Measurements from ENCODE around the gene ELSPBP1.

ELSPBP1 gene

DNA sequence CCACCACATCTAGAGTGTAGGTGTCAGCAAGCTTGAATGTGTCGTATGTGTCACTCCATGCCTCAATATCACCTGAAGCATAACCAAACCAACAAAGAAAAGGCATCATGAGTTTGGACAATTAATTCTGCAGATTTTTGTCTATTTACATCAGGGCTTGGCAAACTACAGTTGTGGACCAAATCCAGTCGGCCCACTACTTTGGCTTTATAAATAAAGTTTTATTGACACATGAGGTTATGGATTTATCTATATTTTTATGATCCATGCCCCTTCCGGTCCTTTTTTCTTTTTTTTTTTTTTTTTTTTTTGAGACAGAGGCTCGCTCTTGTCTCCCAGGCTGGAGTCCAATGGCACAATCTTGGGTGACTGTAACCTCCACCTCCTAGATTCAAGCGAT lies 58.6 kb downstream of the ELSPBP1 start:
- no peak overlapping the region for H3K4me2 ChIP-seq
- no peak overlapping the region for H3K9ac ChIP-seq
- no peaks in the 10 kb centered on the region for H4K20me1 ChIP-seq (ENCODE audit: insufficient read depth)
- TF ChIP-seq, protein P1, sequence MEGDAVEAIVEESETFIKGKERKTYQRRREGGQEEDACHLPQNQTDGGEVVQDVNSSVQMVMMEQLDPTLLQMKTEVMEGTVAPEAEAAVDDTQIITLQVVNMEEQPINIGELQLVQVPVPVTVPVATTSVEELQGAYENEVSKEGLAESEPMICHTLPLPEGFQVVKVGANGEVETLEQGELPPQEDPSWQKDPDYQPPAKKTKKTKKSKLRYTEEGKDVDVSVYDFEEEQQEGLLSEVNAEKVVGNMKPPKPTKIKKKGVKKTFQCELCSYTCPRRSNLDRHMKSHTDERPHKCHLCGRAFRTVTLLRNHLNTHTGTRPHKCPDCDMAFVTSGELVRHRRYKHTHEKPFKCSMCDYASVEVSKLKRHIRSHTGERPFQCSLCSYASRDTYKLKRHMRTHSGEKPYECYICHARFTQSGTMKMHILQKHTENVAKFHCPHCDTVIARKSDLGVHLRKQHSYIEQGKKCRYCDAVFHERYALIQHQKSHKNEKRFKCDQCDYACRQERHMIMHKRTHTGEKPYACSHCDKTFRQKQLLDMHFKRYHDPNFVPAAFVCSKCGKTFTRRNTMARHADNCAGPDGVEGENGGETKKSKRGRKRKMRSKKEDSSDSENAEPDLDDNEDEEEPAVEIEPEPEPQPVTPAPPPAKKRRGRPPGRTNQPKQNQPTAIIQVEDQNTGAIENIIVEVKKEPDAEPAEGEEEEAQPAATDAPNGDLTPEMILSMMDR (conservative IDR thresholded peaks at IDR 0.05; ENCODE audit: low read depth, low read length) = no peak
- peaks cover 56% of the 10 kb centered on the region for H3K27me3 ChIP-seq (ENCODE audit: insufficient read depth, low read depth)
- no peak overlapping the region for H3K4me3 ChIP-seq (IDR thresholded peaks at IDR 0.05; ENCODE audit: insufficient read depth, low read depth, low read length)
- no peaks in the 10 kb centered on the region for H3K4me1 ChIP-seq (ENCODE audit: low read depth, poor library complexity, severe bottlenecking)
- H2AFZ ChIP-seq (ENCODE audit: low read depth) = no peak overlapping the region
- H3K79me2 ChIP-seq (ENCODE audit: insufficient read depth, low read depth) = no peaks in the 10 kb centered on the region
- no peak overlapping the region for H3K27ac ChIP-seq
- no peaks in the 10 kb centered on the region for H3K36me3 ChIP-seq (ENCODE audit: insufficient read depth)

DNA sequence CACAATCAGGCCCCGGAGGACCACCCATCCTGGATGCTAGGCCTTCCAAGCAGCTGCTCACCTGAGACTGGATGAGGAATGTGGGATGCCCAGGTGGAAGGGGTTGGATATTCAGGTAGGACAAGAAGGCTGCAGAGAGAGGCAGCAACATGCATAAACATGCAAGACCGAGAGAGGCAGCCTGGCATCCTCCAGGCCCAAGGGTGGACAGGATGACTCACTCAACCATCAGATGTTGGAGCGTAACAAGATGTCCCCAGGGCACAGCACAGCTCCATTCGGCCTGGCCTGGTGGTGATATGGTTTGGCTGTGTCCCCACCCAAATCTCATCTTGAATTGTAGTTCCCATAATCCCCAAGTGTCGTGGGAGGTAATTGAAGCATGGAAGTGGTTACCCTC lies 59.4 kb downstream of the ELSPBP1 start:
- H3K9ac ChIP-seq = no peak overlapping the region
- peaks cover 55% of the 10 kb centered on the region for H3K27me3 ChIP-seq (ENCODE audit: insufficient read depth, low read depth)
- no peaks in the 10 kb centered on the region for H4K20me1 ChIP-seq (ENCODE audit: insufficient read depth)
- TF ChIP-seq, protein P1 (conservative IDR thresholded peaks at IDR 0.05; ENCODE audit: low read depth, low read length) = no peak
- no peak overlapping the region for H2AFZ ChIP-seq (ENCODE audit: low read depth)
- no peak overlapping the region for H3K4me3 ChIP-seq (IDR thresholded peaks at IDR 0.05; ENCODE audit: insufficient read depth, low read depth, low read length)
- H3K36me3 ChIP-seq (ENCODE audit: insufficient read depth) = no peaks in the 10 kb centered on the region
- H3K79me2 ChIP-seq (ENCODE audit: insufficient read depth, low read depth) = no peaks in the 10 kb centered on the region
- H3K4me2 ChIP-seq = no peak overlapping the region
- H3K27ac ChIP-seq = no peak overlapping the region
- H3K4me1 ChIP-seq (ENCODE audit: low read depth, poor library complexity, severe bottlenecking) = no peaks in the 10 kb centered on the region

DNA sequence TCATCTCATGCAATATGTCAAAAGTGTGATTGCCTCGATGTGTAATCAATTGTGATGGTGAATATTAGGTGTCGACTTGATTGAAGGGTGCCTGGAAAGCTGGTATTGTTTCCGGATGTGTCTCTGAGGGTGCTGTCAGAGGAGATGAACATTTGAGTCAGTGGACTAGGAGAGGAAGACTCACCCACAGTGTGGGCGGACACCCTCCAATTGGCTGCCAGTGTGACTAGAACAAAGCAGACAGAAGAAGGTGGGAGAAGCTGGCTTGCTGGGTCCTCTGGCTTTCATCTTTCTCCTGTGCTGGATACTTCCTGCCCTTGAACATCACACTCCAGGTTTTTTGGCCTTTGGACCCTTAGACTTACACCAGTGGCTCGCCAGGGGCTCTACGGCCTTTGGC lies 64.9 kb downstream of the ELSPBP1 start:
- Histone ChIP-seq H3K4me3 (IDR thresholded peaks at IDR 0.05; ENCODE audit: insufficient read depth, low read depth, low read length) (no peak overlapping the region), H3K4me1 (ENCODE audit: low read depth, poor library complexity, severe bottlenecking) (no peaks in the 10 kb centered on the region), H3K79me2 (ENCODE audit: insufficient read depth, low read depth) (no peaks in the 10 kb centered on the region), H3K27ac (no peak overlapping the region), H3K9ac (no peak overlapping the region), H4K20me1 (ENCODE audit: insufficient read depth) (no peaks in the 10 kb centered on the region), H3K27me3 (ENCODE audit: insufficient read depth, low read depth) (peaks cover 53% of the 10 kb centered on the region), H2AFZ (ENCODE audit: low read depth) (no peak overlapping the region), H3K4me2 (no peak overlapping the region), H3K36me3 (ENCODE audit: insufficient read depth) (no peaks in the 10 kb centered on the region)
- TF ChIP-seq, protein P1 (conservative IDR thresholded peaks at IDR 0.05; ENCODE audit: low read depth, low read length) = no peak

DNA sequence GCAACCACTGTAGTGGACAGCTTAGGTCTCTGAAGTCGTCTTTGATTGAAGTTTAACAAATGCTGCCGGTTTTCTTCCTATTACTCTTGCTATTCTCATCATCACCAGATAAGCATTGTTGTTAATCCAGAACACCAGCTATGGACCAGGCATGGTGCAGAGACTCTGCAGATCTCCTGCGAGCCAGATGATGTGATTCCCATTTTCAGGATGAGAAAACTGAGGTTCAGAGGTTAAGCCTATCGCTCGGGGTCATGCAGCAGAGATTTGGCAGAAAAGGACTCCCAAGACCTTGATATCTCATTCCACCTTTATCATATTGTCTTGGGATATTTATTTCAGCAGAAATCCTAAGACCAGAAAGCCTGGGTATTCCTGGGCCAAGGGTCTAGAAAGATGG lies 65.9 kb downstream of the ELSPBP1 start:
- H3K27me3 ChIP-seq (ENCODE audit: insufficient read depth, low read depth) = peaks cover 46% of the 10 kb centered on the region
- no peak overlapping the region for H2AFZ ChIP-seq (ENCODE audit: low read depth)

More for the DNA sequence above, 65.9 kb downstream of the ELSPBP1 start:
- H3K9ac ChIP-seq = no peak overlapping the region
- H3K4me3 ChIP-seq (IDR thresholded peaks at IDR 0.05; ENCODE audit: insufficient read depth, low read depth, low read length) = no peak overlapping the region
- no peaks in the 10 kb centered on the region for H3K36me3 ChIP-seq (ENCODE audit: insufficient read depth)
- no peak overlapping the region for H3K4me2 ChIP-seq
- TF ChIP-seq, protein P1 (conservative IDR thresholded peaks at IDR 0.05; ENCODE audit: low read depth, low read length) = no peak
- no peaks in the 10 kb centered on the region for H3K79me2 ChIP-seq (ENCODE audit: insufficient read depth, low read depth)
- no peak overlapping the region for H3K27ac ChIP-seq
- H4K20me1 ChIP-seq (ENCODE audit: insufficient read depth) = no peaks in the 10 kb centered on the region
- no peaks in the 10 kb centered on the region for H3K4me1 ChIP-seq (ENCODE audit: low read depth, poor library complexity, severe bottlenecking)
